WI38 (cell line): ENCODE data around the gene MAML3.

Experiments used
- H3K4me3 ChIP-seq: 2 replicates; pipeline ENCODE4 v1.5.1; 2011; ENCODE audit warnings: low read depth, mild to moderate bottlenecking, control low read depth, low read length
- TF ChIP-seq, protein P1 (sequence below): IDR thresholded peaks from 2 replicates; pipeline ENCODE4 v1.5.1; 2012; ENCODE audit warnings: low read depth, mild to moderate bottlenecking, control low read depth, low read length

Gene MAML3

DNA sequence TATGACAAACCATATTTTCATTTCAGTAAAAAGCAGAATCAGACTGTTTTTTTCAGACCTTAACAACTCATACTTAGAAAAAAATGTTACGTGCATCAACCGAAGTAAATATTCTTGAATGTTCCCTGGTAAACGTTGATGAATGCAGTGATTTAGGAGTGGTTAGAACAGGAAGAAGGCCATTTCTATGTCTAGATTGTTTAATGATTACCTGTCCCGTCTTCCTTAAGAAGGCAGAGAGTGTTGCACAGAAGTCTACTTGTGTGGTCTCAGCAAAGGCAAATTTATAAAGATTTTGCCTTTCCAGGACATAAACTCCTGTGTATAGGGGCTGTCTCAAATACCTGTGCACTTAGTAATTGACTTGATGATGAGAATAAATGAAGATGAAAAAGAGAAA lies 353.9 kb downstream of the MAML3 start:
- TF ChIP-seq, protein P1, sequence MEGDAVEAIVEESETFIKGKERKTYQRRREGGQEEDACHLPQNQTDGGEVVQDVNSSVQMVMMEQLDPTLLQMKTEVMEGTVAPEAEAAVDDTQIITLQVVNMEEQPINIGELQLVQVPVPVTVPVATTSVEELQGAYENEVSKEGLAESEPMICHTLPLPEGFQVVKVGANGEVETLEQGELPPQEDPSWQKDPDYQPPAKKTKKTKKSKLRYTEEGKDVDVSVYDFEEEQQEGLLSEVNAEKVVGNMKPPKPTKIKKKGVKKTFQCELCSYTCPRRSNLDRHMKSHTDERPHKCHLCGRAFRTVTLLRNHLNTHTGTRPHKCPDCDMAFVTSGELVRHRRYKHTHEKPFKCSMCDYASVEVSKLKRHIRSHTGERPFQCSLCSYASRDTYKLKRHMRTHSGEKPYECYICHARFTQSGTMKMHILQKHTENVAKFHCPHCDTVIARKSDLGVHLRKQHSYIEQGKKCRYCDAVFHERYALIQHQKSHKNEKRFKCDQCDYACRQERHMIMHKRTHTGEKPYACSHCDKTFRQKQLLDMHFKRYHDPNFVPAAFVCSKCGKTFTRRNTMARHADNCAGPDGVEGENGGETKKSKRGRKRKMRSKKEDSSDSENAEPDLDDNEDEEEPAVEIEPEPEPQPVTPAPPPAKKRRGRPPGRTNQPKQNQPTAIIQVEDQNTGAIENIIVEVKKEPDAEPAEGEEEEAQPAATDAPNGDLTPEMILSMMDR: no peak
- no peak overlapping the region for H3K4me3 ChIP-seq

DNA sequence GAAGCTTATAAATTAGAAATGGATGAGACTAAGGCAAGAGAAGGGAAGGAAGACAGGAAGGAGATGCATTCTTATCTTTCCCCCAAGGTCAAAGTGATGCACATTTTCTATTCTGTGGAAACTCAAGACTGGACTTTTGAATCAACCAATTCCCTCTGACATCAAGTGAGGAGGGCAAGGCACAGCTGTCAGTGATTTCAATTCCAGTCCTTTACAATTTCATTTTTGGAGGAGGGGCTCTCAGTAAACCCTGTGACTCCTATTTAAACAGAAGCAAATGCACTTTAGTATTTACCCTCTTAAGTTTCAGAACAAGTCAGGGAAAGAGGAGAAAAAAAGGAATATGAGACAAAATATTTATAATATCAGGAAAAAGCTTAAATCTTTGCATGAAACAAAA lies 354.4 kb downstream of the MAML3 start:
- H3K4me3 ChIP-seq: no peak overlapping the region
- TF ChIP-seq, protein P1: no peak

DNA sequence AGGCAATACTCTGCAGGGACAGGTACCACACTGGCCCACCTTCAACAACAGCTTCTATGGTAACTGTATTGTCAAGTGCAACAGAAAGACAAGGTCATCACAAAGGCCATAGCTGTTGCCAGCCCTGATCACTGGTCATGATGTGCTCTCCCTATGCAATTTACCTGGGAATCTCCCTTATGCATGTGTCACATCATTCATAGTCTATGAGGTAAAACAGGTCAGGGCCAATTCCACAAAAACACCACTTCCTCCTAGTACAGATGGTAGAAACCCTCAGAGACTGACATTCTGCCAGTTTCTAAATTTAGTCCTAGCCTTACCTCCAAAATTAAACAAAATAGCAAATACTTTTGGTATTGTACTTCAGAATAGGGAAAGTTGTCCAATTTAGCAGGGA lies 355.5 kb downstream of the MAML3 start:
- H3K4me3 ChIP-seq: no peak overlapping the region
- TF ChIP-seq, protein P1: no peak

DNA sequence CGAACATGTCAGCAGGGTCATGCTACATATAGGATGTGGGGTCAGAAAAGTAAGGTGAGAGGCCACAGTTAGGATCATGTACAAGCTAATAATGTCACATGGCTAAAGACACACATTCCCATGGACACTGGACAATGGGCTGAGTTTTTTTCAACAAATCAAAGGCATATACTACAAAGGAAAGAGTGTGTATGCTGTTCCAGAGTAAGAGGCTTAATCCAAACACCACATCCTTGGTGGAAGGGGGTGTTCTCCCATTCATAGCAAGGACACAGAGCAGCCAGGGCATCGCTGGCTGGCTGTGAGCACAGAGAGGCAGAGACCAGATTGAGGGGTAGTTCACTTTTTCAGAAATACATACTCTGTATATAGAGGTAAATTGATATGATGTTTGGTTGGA lies 356.7 kb downstream of the MAML3 start:
- no peak overlapping the region for H3K4me3 ChIP-seq
- TF ChIP-seq, protein P1: no peak

DNA sequence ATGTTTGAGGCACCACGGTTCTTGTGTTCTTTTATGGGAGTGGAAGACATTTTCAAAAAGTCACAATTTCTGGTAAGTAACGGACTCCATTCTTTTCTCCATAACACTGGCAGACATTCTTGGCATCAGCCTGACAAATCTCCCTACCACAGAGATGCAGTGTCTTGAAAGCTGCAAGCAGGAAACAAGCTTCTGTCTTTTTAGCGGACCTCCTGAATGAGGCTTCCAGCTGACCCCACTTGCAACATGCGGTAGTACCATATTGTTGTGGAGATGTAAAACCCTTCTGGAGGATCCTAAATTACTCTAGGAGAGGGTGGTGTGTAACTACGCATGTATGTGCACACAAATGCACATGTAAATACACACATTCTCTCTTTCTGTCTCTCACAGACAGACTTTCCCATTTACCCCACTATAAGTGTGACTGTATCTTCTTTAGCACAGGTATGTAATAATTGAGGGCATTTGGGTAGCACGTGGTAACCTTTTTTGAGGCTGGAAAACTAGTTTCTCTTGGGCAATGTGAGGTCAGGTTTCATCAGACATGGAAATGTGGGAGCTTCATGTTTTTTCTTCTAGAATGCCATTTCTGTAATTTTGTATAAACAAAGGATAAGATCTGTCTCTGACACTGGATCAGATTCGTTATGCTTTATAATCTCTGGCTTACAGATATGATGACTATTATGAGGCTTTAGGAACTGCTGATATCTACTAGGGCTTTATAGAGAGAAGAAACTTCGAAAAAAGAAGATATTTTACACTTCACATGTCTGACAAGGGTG lies 358.3 kb downstream of the MAML3 start:
- TF ChIP-seq, protein P1: no peak
- H3K4me3 ChIP-seq: no peak overlapping the region

DNA sequence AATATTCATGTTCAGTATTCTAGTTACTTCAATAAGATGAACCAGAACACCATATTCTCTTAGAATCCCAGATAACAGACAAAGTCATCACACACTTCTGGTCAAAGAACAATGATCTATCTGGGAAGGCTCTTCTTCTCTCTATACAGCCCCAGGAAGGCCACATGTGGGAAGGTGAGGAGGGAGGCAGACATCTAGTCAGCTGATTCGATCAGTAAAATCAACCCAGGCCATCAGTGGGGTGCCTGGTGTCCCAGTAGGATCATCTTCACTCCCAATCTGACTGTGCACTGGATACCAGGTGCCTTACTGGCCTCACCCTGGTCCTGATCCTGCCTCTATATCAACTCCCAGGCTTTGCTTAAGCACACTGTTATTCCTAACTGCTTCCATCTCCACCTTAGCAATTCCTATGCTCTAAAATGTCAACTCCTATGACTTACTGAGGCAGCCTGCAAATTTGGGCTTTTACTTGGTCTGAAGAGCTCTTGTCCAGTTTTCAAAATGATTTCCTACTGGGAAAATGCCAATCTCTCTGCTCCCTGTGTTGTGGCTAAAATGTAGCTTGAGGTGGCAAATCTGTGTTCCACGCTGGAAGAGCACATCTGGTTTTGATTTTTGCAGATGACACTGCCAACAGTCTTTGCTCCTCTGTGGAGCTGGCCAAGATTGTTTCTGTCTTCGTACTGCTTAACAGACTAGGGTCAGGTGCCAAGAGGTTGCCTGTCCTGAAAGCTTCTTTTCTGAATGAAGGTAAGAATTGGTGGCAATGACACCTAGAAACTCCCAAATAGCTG lies 359.6 kb downstream of the MAML3 start:
- TF ChIP-seq, protein P1: no peak
- no peak overlapping the region for H3K4me3 ChIP-seq

DNA sequence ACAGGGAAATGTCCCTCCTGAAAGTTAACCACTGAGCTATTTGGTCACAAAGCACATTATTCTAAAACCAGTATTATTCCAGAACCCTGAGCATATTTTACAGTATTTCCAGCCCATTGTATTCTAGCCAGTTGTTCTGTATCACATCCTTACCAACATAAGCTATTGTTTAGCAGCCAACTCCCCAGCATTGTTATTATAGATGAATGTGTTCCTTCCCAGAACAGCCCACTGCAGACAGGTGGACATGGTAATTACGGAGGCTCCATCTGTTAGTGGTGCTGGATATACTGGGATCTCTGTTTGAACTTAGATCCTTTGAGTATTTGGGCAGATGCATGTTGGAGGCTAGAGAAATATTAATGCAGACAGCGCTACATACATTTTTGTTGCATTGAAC lies 362.3 kb downstream of the MAML3 start:
- no peak overlapping the region for H3K4me3 ChIP-seq
- TF ChIP-seq, protein P1: no peak
